RWPE2 (cell line): ENCODE results near the gene FSD1.
A peak's percentile ranks its signal among the peaks of the same experiment; 100 is the strongest.

Source experiments
- ATAC-seq: fragments of 200-7000 bp; cut with Tn5 transposase; 3 replicates; pipeline ENCODE4 v1.9.1; 2021; ENCODE audit warnings: low read depth
- DNase-seq: peaks from one replicate; pipeline ENCODE4 v3.0.0-alpha.2; 2020; ENCODE audit warnings: low spot score
- H3K27ac ChIP-seq: fragments of 450-650 bp; 2 replicates; pipeline ENCODE4 v1.5.1; 2017; ENCODE audit warnings: mild to moderate bottlenecking; ENCODE audit not compliant: poor library complexity, severe bottlenecking
- H3K27me3 ChIP-seq: fragments of 250-450 bp; sonication (Bioruptor Pico); 2 replicates; pipeline ENCODE4 v1.5.1; 2021; ENCODE audit warnings: mild to moderate bottlenecking, moderate library complexity; ENCODE audit not compliant: insufficient read depth, poor library complexity, severe bottlenecking
- H3K36me3 ChIP-seq: fragments of 250-450 bp; sonication (Bioruptor Pico); 2 replicates; pipeline ENCODE4 v1.5.1; 2020; ENCODE audit warnings: low read depth, mild to moderate bottlenecking, moderate library complexity
- H3K4me1 ChIP-seq: fragments of 250-450 bp; sonication (Bioruptor Pico); 2 replicates; pipeline ENCODE4 v1.5.1; 2021; ENCODE audit warnings: mild to moderate bottlenecking, moderate library complexity; ENCODE audit not compliant: insufficient read depth, poor library complexity, severe bottlenecking
- H3K4me3 ChIP-seq: fragments of 250-450 bp; sonication (Bioruptor Pico); 2 replicates; pipeline ENCODE4 v1.5.1; 2021; ENCODE audit warnings: mild to moderate bottlenecking, moderate library complexity; ENCODE audit not compliant: severe bottlenecking
- H3K9me3 ChIP-seq: fragments of 250-450 bp; sonication (Bioruptor Pico); 2 replicates; pipeline ENCODE4 v1.5.1; 2021; ENCODE audit warnings: mild to moderate bottlenecking, moderate library complexity; ENCODE audit not compliant: severe bottlenecking
- CTCF ChIP-seq: fragments of 450-650 bp; IDR thresholded peaks from one replicate; pipeline ENCODE4 v1.5.1; 2017; ENCODE audit warnings: mild to moderate bottlenecking, moderate library complexity; ENCODE audit not compliant: poor library complexity, severe bottlenecking

Gene FSD1

GRCh38 chr19:4338441-4339355 lies 34.3 kb downstream of the FSD1 start, which contains the start of gene STAP2:
Gene STAP2 (minus strand): TSS chr19:4338827. CDS start chr19:4338753, 74 bp downstream.
- DNase-seq: no peak

GRCh38 chr19:4342314-4342614 lies 37.9 kb downstream of the FSD1 start:
- DNase-seq (no peak), ATAC-seq (peak; percentile 0; the same call in 2 of the 3 replicates)
- H3K36me3 ChIP-seq: no peaks in the 10 kb centered on the region
- no peaks in the 10 kb centered on the region for H3K4me1 ChIP-seq
- peak overlapping the region; percentile 43 for H3K4me3 ChIP-seq
- TF ChIP-seq CTCF: no peak
- H3K9me3 ChIP-seq: no peaks in the 10 kb centered on the region
- peak overlapping the region; percentile 56 for H3K27ac ChIP-seq
- no peaks in the 10 kb centered on the region for H3K27me3 ChIP-seq

More at GRCh38 chr19:4338441-4339355, 34.3 kb downstream of the FSD1 start, which contains the start of gene STAP2:
- Histone ChIP-seq H3K36me3 (no peaks in the 10 kb centered on the region; the same call in 1 of the 2 replicates), H3K27ac (peak within 1 kb of the TSS; percentile 48), H3K9me3 (no peaks in the 10 kb centered on the region), H3K27me3 (no peaks in the 10 kb centered on the region), H3K4me1 (no peaks in the 10 kb centered on the region), H3K4me3 (peak within 1 kb of the TSS; percentile 43)
- ATAC-seq: peak; percentile 33
- no peak for TF ChIP-seq CTCF

GRCh38 chr19:4342615-4343369 lies 38.4 kb downstream of the FSD1 start:
- H3K27me3 ChIP-seq: no peaks in the 10 kb centered on the region
- H3K9me3 ChIP-seq: no peaks in the 10 kb centered on the region
- peak overlapping the region; percentile 56 for H3K27ac ChIP-seq
- H3K4me3 ChIP-seq: peak overlapping the region; percentile 49
- DNase-seq: peak; percentile 95
- no peaks in the 10 kb centered on the region for H3K36me3 ChIP-seq
- no peak for TF ChIP-seq CTCF
- peak; percentile 90 for ATAC-seq
- H3K4me1 ChIP-seq: no peaks in the 10 kb centered on the region

GRCh38 chr19:4343370-4344307 lies 39.2 kb downstream of the FSD1 start, which contains the start of gene MPND:
Gene MPND (plus strand): TSS chr19:4343562. CDS start chr19:4343594, 32 bp downstream.
- H3K4me1 ChIP-seq: no peaks in the 10 kb centered on the region
- no peaks in the 10 kb centered on the region for H3K36me3 ChIP-seq
- H3K4me3 ChIP-seq: peak within 1 kb of the TSS; percentile 49
- no peaks in the 10 kb centered on the region for H3K27me3 ChIP-seq
- no peaks in the 10 kb centered on the region for H3K9me3 ChIP-seq
- DNase-seq: peak; percentile 87
- ATAC-seq: peak; percentile 64
- peak within 1 kb of the TSS; percentile 56 for H3K27ac ChIP-seq
- TF ChIP-seq CTCF: no peak
